ENCODE results near the gene TTC4.

TTC4 gene

GRCh38 chr1:54758678-54759348 lies 43.2 kb downstream of the TTC4 start:
- Histone ChIP-seq H3K9ac (ENCODE audit: insufficient read length) (no peak overlapping the region), H3K36me3 (ENCODE audit: insufficient read depth, low read length) (no peaks in the 10 kb centered on the region; the same call in 1 of the 2 replicates), H3K9me3 (ENCODE audit: low read depth, low read length) (no peaks in the 10 kb centered on the region), H3K4me3 (no peak overlapping the region), H3K27ac (no peak overlapping the region)
- TF ChIP-seq POLR2AphosphoS5 (IDR thresholded peaks at IDR 0.05; ENCODE audit: borderline replicate concordance, low read depth, low read length) = no peak
- no peak for TF ChIP-seq EZH2 (IDR thresholded peaks at IDR 0.05)
- no peak for TF ChIP-seq FOXP2 (optimal IDR thresholded peaks at IDR 0.05; ENCODE audit: control extremely low read depth, extremely low read length, insufficient read depth)
- DNase-seq (ENCODE audit: low read depth, low spot score) = no peak

GRCh38 chr1:54763816-54764132 lies 48.1 kb downstream of the TTC4 start:
- DNase-seq (ENCODE audit: low read depth, low spot score) = no peak
- Histone ChIP-seq H3K27ac (no peak overlapping the region), H3K4me3 (peak overlapping the region; percentile 93), H3K9me3 (ENCODE audit: low read depth, low read length) (no peaks in the 10 kb centered on the region), H3K36me3 (ENCODE audit: insufficient read depth, low read length) (no peaks in the 10 kb centered on the region), H3K9ac (ENCODE audit: insufficient read length) (peak overlapping the region; percentile 95)
- TF ChIP-seq EZH2 (IDR thresholded peaks at IDR 0.05) (no peak), POLR2AphosphoS5 (IDR thresholded peaks at IDR 0.05; ENCODE audit: borderline replicate concordance, low read depth, low read length) (no peak)

GRCh38 chr1:54764133-54764921 lies 48.7 kb downstream of the TTC4 start, which contains the start of gene PARS2:
Gene PARS2 (minus strand): TSS chr1:54764523. CDS start chr1:54759161, 5,362 bp downstream.
- DNase-seq (ENCODE audit: low read depth, low spot score) = peak; percentile 99
- no peaks in the 10 kb centered on the region for H3K9me3 ChIP-seq (ENCODE audit: low read depth, low read length)
- peak within 1 kb of the TSS; percentile 75 for H3K27ac ChIP-seq
- H3K36me3 ChIP-seq (ENCODE audit: insufficient read depth, low read length) = no peaks in the 10 kb centered on the region
- H3K4me3 ChIP-seq = peak within 1 kb of the TSS; percentile 93
- TF ChIP-seq FOXP2 (optimal IDR thresholded peaks at IDR 0.05; ENCODE audit: control extremely low read depth, extremely low read length, insufficient read depth) (no peak), POLR2AphosphoS5 (IDR thresholded peaks at IDR 0.05; ENCODE audit: borderline replicate concordance, low read depth, low read length) (peak; percentile 95)
- H3K9ac ChIP-seq (ENCODE audit: insufficient read length) = peak within 1 kb of the TSS; percentile 95

- DNase-seq (ENCODE audit: low read depth, low spot score) = no peak
- Histone ChIP-seq H3K27ac (peak overlapping the region; percentile 75), H3K9me3 (ENCODE audit: low read depth, low read length) (no peaks in the 10 kb centered on the region), H3K4me3 (peak overlapping the region; percentile 93), H3K36me3 (ENCODE audit: insufficient read depth, low read length) (no peaks in the 10 kb centered on the region), H3K9ac (ENCODE audit: insufficient read length) (peak overlapping the region; percentile 51)
- TF ChIP-seq FOXP2 (optimal IDR thresholded peaks at IDR 0.05; ENCODE audit: control extremely low read depth, extremely low read length, insufficient read depth) (no peak), EZH2 (IDR thresholded peaks at IDR 0.05) (no peak), POLR2AphosphoS5 (IDR thresholded peaks at IDR 0.05; ENCODE audit: borderline replicate concordance, low read depth, low read length) (no peak)
Measured at GRCh38 chr1:54764922-54765561, 49.4 kb downstream of the TTC4 start.

- H3K36me3 ChIP-seq (ENCODE audit: insufficient read depth, low read length) = no peaks in the 10 kb centered on the region
Measured at GRCh38 chr1:54766726-54767125, 51.1 kb downstream of the TTC4 start.

GRCh38 chr1:54767526-54767925 lies 51.9 kb downstream of the TTC4 start:
- Histone ChIP-seq H3K9ac (ENCODE audit: insufficient read length) (no peak overlapping the region), H3K4me3 (no peak overlapping the region), H3K27ac (no peak overlapping the region; the same call in 1 of the 2 replicates), H3K36me3 (ENCODE audit: insufficient read depth, low read length) (no peaks in the 10 kb centered on the region), H3K9me3 (ENCODE audit: low read depth, low read length) (no peaks in the 10 kb centered on the region)
- no peak for TF ChIP-seq POLR2AphosphoS5 (IDR thresholded peaks at IDR 0.05; ENCODE audit: borderline replicate concordance, low read depth, low read length)
- no peak for TF ChIP-seq EZH2 (IDR thresholded peaks at IDR 0.05)
- no peak for TF ChIP-seq FOXP2 (optimal IDR thresholded peaks at IDR 0.05; ENCODE audit: control extremely low read depth, extremely low read length, insufficient read depth)
- DNase-seq (ENCODE audit: low read depth, low spot score) = no peak

More at GRCh38 chr1:54766726-54767125, 51.1 kb downstream of the TTC4 start:
- Histone ChIP-seq H3K9ac (ENCODE audit: insufficient read length) (peak overlapping the region; percentile 25), H3K27ac (peak overlapping the region; percentile 65), H3K4me3 (peak overlapping the region; percentile 2; the same call in 1 of the 2 replicates), H3K9me3 (ENCODE audit: low read depth, low read length) (no peaks in the 10 kb centered on the region)
- TF ChIP-seq FOXP2 (optimal IDR thresholded peaks at IDR 0.05; ENCODE audit: control extremely low read depth, extremely low read length, insufficient read depth) (no peak), EZH2 (IDR thresholded peaks at IDR 0.05) (no peak), POLR2AphosphoS5 (IDR thresholded peaks at IDR 0.05; ENCODE audit: borderline replicate concordance, low read depth, low read length) (no peak)
- no peak for DNase-seq (ENCODE audit: low read depth, low spot score)

- H3K9me3 ChIP-seq (ENCODE audit: low read depth, low read length) = no peaks in the 10 kb centered on the region
- H3K27ac ChIP-seq = no peak overlapping the region
- no peak overlapping the region for H3K4me3 ChIP-seq
- no peak for TF ChIP-seq POLR2AphosphoS5 (IDR thresholded peaks at IDR 0.05; ENCODE audit: borderline replicate concordance, low read depth, low read length)
- TF ChIP-seq FOXP2 (optimal IDR thresholded peaks at IDR 0.05; ENCODE audit: control extremely low read depth, extremely low read length, insufficient read depth) = no peak
- DNase-seq (ENCODE audit: low read depth, low spot score) = no peak
- H3K9ac ChIP-seq (ENCODE audit: insufficient read length) = no peak overlapping the region
- H3K36me3 ChIP-seq (ENCODE audit: insufficient read depth, low read length) = no peaks in the 10 kb centered on the region
Measured at GRCh38 chr1:54768093-54768492, 52.4 kb downstream of the TTC4 start.

- Histone ChIP-seq H3K4me3 (no peak overlapping the region), H3K9ac (ENCODE audit: insufficient read length) (no peak overlapping the region), H3K36me3 (ENCODE audit: insufficient read depth, low read length) (no peaks in the 10 kb centered on the region), H3K9me3 (ENCODE audit: low read depth, low read length) (no peaks in the 10 kb centered on the region), H3K27ac (no peak overlapping the region)
- TF ChIP-seq EZH2 (IDR thresholded peaks at IDR 0.05) = no peak
- TF ChIP-seq POLR2AphosphoS5 (IDR thresholded peaks at IDR 0.05; ENCODE audit: borderline replicate concordance, low read depth, low read length) = no peak
- TF ChIP-seq FOXP2 (optimal IDR thresholded peaks at IDR 0.05; ENCODE audit: control extremely low read depth, extremely low read length, insufficient read depth) = no peak
- DNase-seq (ENCODE audit: low read depth, low spot score) = no peak
Measured at GRCh38 chr1:54772951-54773350, 57.3 kb downstream of the TTC4 start.
